Gastrocnemius medialis (tissue), 4 donors: ENCODE measurements around the gene INPP5A.

ENCODE experiments used
- CTCF ChIP-seq, 5 experiments: fragments of 450-650 bp in 3 of 5; fragments of 200-600 bp in 2 of 5; sonication (generic) in 2 of 5; IDR thresholded peaks in 4 of 5; conservative IDR thresholded peaks in 1 of 5; 1 replicate in 4 of 5; 2 replicates in 1 of 5; pipeline ENCODE4 v1.5.1; 2016 to 2019; ENCODE audit warnings: antibody characterized with exemption in 5 of 5, mild to moderate bottlenecking in 3 of 5, moderate library complexity in 3 of 5
- POLR2A ChIP-seq, 2 donors: fragments of 450-650 bp; IDR thresholded peaks; one replicate each; pipeline ENCODE4 v1.6.1; 2017; ENCODE audit warnings: antibody characterized with exemption in 2 of 2, mild to moderate bottlenecking in 2 of 2, moderate library complexity in 2 of 2

- TF ChIP-seq CTCF (IDR thresholded peaks at IDR 0.05 in 4 of 5, conservative IDR thresholded peaks at IDR 0.05 in 1 of 5) (no peak), POLR2A (IDR thresholded peaks at IDR 0.05) (no peak)
These were observed 104.6 kb downstream of the INPP5A start for GRCh38 chr10:132641966-132642731.
